Measurements from ENCODE around the gene HHAT. TPM values are rescaled to one million over a fixed set of nuclear protein-coding genes. Genes with fewer than 3 reads are reported as not detected.

Gene HHAT
- total and polyA plus RNA-seq, 2 donors (not counting 3 experiments of a cell fraction or from before 2014, with no cell fraction given) = 2.4 to 4.3 TPM

DNA sequence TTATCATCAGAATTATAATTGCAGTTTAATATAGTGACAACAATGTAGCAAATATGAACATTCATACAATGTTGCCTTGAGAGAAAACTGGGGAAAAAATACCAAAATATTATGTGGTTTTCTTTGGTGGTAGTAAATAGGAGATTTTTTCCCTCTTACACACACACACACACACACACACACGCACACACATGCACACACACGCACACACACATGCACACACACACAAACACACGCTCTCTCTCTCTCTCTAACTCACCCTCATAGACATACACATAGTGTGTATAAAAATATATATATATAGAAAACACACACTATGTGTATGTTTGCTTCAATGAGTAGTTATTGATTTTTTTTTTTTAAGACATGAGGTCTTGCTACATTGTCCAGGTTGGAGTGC is 211.6 kb downstream of the HHAT start:
- CTCF ChIA-PET = no interaction called here
- H4K20me1 ChIP-seq (replicated peaks; ENCODE audit: control insufficient read depth, extremely low read depth, insufficient read depth, low read length) = no peaks in the 10 kb centered on the region
- H3K36me3 ChIP-seq (ENCODE audit: control insufficient read depth in 2 of 2, extremely low read depth in 1 of 2, insufficient read depth in 2 of 2, low read length in 2 of 2) = no peaks in the 10 kb centered on the region
- intact Hi-C loops (cut with micrococcal nuclease) = no loop called here
- H3K4me1 ChIP-seq (ENCODE audit: control insufficient read depth, extremely low read depth, insufficient read depth, low read length) = no peaks in the 10 kb centered on the region
- BruUV-seq (replicated peaks) = no TSS peak
- no peak overlapping the region for H3K27ac ChIP-seq (ENCODE audit: insufficient read depth, low read depth, low read length)
- no peaks in the 10 kb centered on the region for H3K79me2 ChIP-seq (ENCODE audit: control insufficient read depth, insufficient read depth, low read length)
- no peaks in the 10 kb centered on the region for H3K9me1 ChIP-seq (replicated peaks; ENCODE audit: control insufficient read depth, extremely low read depth, insufficient read depth, low read length)
- no peaks in the 10 kb centered on the region for H3K27me3 ChIP-seq (ENCODE audit: control insufficient read depth in 2 of 2, insufficient read depth in 2 of 2, low read length in 2 of 2)
- no peaks in the 10 kb centered on the region for H3K9me3 ChIP-seq (replicated peaks; ENCODE audit: control insufficient read depth, insufficient read depth, low read length)
- no peak for DNase-seq (ENCODE audit: low read depth, low spot score)
- dilution Hi-C loops (cut with MboI; ENCODE audit: extremely low pct_ligation_motif_present, low sequenced_read_pairs) = no loop called here
- no peak overlapping the region for H3K4me3 ChIP-seq (replicated peaks in 1 of 3; ENCODE audit: insufficient read depth in 1 of 3, low read depth in 1 of 3, low read length in 3 of 3)
- no peak for TF ChIP-seq MYC (IDR thresholded peaks at IDR 0.05; ENCODE audit: low read depth, low read length)
- no peak overlapping the region for H3K9ac ChIP-seq (replicated peaks; ENCODE audit: extremely low read depth, insufficient read depth, low read length)
- no peak for FAIRE-seq
- POLR2A ChIA-PET = no interaction called here
- no peak overlapping the region for H2AFZ ChIP-seq (ENCODE audit: low read depth, low read length)
- no peak overlapping the region for H3K4me2 ChIP-seq (ENCODE audit: insufficient read depth, low read length)

DNA sequence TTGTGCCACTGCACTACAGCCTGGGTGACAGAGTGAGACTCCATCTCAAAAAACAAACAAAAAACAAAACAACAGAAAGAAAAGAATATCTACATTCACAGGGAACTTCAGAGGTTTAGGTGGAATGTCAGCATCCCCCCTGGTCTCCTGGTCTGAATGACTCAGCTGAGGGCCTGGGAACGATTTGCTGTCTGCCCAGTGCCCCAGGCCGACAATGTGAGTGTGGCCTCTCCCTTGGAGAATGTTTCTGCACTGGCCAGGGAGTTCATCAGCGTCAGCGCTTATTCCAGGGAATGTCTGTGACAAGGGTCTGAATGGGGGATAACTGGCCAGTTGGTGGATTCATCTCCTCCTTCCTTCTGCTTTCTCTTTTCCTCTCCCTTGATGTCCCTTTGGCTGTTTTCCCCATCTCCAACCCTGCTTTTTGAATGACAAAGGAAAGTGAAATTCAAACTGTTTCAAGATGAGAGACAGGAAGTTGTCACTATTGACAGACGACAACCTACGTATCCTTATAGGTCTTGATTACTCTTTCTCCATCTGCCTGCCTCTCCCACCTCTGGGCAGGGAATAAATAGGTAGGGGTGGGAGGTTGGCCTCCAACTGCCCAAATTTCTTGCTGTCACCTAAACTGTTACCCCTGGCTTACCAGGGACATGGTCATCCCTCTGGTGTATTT is 213.1 kb downstream of the HHAT start:
- FAIRE-seq (no peak), DNase-seq (ENCODE audit: low read depth, low spot score) (no peak)
- Histone ChIP-seq H3K4me2 (ENCODE audit: insufficient read depth, low read length) (no peak overlapping the region), H3K79me2 (ENCODE audit: control insufficient read depth, insufficient read depth, low read length) (no peaks in the 10 kb centered on the region), H4K20me1 (replicated peaks; ENCODE audit: control insufficient read depth, extremely low read depth, insufficient read depth, low read length) (no peaks in the 10 kb centered on the region), H3K36me3 (ENCODE audit: control insufficient read depth in 2 of 2, extremely low read depth in 1 of 2, insufficient read depth in 2 of 2, low read length in 2 of 2) (no peaks in the 10 kb centered on the region), H3K9me1 (replicated peaks; ENCODE audit: control insufficient read depth, extremely low read depth, insufficient read depth, low read length) (no peaks in the 10 kb centered on the region), H3K27me3 (ENCODE audit: control insufficient read depth in 2 of 2, insufficient read depth in 2 of 2, low read length in 2 of 2) (no peaks in the 10 kb centered on the region), H2AFZ (ENCODE audit: low read depth, low read length) (no peak overlapping the region), H3K27ac (ENCODE audit: insufficient read depth, low read depth, low read length) (no peak overlapping the region), H3K9ac (replicated peaks; ENCODE audit: extremely low read depth, insufficient read depth, low read length) (no peak overlapping the region), H3K4me3 (replicated peaks in 1 of 3; ENCODE audit: insufficient read depth in 1 of 3, low read depth in 1 of 3, low read length in 3 of 3) (no peak overlapping the region), H3K9me3 (replicated peaks; ENCODE audit: control insufficient read depth, insufficient read depth, low read length) (no peaks in the 10 kb centered on the region), H3K4me1 (ENCODE audit: control insufficient read depth, extremely low read depth, insufficient read depth, low read length) (no peaks in the 10 kb centered on the region)
- intact Hi-C loops (cut with micrococcal nuclease) (no loop called here), dilution Hi-C loops (cut with MboI; ENCODE audit: extremely low pct_ligation_motif_present, low sequenced_read_pairs) (no loop called here)
- no peak for TF ChIP-seq GATA2 (IDR thresholded peaks at IDR 0.05; ENCODE audit: insufficient read depth, insufficient read length, low read depth, low read length)
- TF ChIP-seq POLR2A (IDR thresholded peaks at IDR 0.05; ENCODE audit: low read depth, low read length) = no peak
- no peak for TF ChIP-seq JUN (IDR thresholded peaks at IDR 0.05; ENCODE audit: borderline replicate concordance, insufficient read depth, insufficient read length, low read depth)
- TF ChIP-seq, protein P1, sequence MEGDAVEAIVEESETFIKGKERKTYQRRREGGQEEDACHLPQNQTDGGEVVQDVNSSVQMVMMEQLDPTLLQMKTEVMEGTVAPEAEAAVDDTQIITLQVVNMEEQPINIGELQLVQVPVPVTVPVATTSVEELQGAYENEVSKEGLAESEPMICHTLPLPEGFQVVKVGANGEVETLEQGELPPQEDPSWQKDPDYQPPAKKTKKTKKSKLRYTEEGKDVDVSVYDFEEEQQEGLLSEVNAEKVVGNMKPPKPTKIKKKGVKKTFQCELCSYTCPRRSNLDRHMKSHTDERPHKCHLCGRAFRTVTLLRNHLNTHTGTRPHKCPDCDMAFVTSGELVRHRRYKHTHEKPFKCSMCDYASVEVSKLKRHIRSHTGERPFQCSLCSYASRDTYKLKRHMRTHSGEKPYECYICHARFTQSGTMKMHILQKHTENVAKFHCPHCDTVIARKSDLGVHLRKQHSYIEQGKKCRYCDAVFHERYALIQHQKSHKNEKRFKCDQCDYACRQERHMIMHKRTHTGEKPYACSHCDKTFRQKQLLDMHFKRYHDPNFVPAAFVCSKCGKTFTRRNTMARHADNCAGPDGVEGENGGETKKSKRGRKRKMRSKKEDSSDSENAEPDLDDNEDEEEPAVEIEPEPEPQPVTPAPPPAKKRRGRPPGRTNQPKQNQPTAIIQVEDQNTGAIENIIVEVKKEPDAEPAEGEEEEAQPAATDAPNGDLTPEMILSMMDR (IDR thresholded peaks at IDR 0.05; ENCODE audit: extremely low read depth in 1 of 2, insufficient read depth in 1 of 2, low read depth in 1 of 2, low read length in 2 of 2) = no peak
- TF ChIP-seq, protein P2, sequence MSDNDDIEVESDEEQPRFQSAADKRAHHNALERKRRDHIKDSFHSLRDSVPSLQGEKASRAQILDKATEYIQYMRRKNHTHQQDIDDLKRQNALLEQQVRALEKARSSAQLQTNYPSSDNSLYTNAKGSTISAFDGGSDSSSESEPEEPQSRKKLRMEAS (IDR thresholded peaks at IDR 0.05; ENCODE audit: insufficient read depth, insufficient read length) = no peak
- no peak for TF ChIP-seq EZH2 (IDR thresholded peaks at IDR 0.05; ENCODE audit: borderline replicate concordance, low read depth, low read length, severe bottlenecking)
- no peak for TF ChIP-seq POLR2AphosphoS5 (IDR thresholded peaks at IDR 0.05; ENCODE audit: insufficient read depth, low read depth, low read length)
- TF ChIP-seq MYC (IDR thresholded peaks at IDR 0.05; ENCODE audit: low read depth, low read length) = no peak
- no peak for TF ChIP-seq FOS (IDR thresholded peaks at IDR 0.05; ENCODE audit: borderline replicate concordance, insufficient read depth, low read length)
- BruUV-seq (replicated peaks) = no TSS peak
- ChIA-PET POLR2A (no interaction called here), CTCF (no interaction called here)
